Measurements from ENCODE around the gene PLA2G3. TPM values are rescaled to one million over a fixed set of nuclear protein-coding genes. Genes with fewer than 3 reads are reported as not detected.

Gene PLA2G3
- total RNA-seq, 1 experiment from 2014 or later, result 21.5 TPM

GRCh38 chr22:31184015-31184414 is 43.7 kb upstream of the PLA2G3 start:
- intact Hi-C loops (cut with micrococcal nuclease; ENCODE audit: unreplicated experiment), result no loop called here
- no peaks in the 10 kb centered on the region for H3K27me3 ChIP-seq (replicated peaks; ENCODE audit: insufficient read depth, low read depth, low read length, poor library complexity)
- H3K9me3 ChIP-seq (ENCODE audit: low read depth, low read length, poor library complexity, severe bottlenecking), result no peaks in the 10 kb centered on the region
- no peaks in the 10 kb centered on the region for H3K36me3 ChIP-seq (ENCODE audit: insufficient read depth, low read length, poor library complexity, severe bottlenecking)
- no peak for DNase-seq (ENCODE audit: low spot score)
- TF ChIP-seq CTCF (conservative IDR thresholded peaks at IDR 0.05; ENCODE audit: low read depth, low read length) (no peak), EZH2 (IDR thresholded peaks at IDR 0.05; ENCODE audit: borderline replicate concordance, low read depth, low read length, poor library complexity, severe bottlenecking) (no peak)
- BruUV-seq (replicated peaks), result no TSS peak
- peaks cover 5% of the 10 kb centered on the region for H3K4me1 ChIP-seq (ENCODE audit: insufficient read depth, low read length, poor library complexity, severe bottlenecking)
- no peak overlapping the region for H3K27ac ChIP-seq (ENCODE audit: low read depth, low read length, poor library complexity, severe bottlenecking)
- H3K4me3 ChIP-seq (ENCODE audit: low read depth, low read length, poor library complexity, severe bottlenecking), result no peak overlapping the region
- CTCF ChIA-PET, result no interaction called here
- POLR2A ChIA-PET (ENCODE audit: low non-redundant PET), result no interaction called here

GRCh38 chr22:31179345-31179744 is 39.0 kb upstream of the PLA2G3 start:
- H3K36me3 ChIP-seq (ENCODE audit: insufficient read depth, low read length, poor library complexity, severe bottlenecking), result no peaks in the 10 kb centered on the region
- peak; percentile 50 for DNase-seq (ENCODE audit: low spot score)
- H3K4me3 ChIP-seq (ENCODE audit: low read depth, low read length, poor library complexity, severe bottlenecking), result no peak overlapping the region
- H3K27me3 ChIP-seq (replicated peaks; ENCODE audit: insufficient read depth, low read depth, low read length, poor library complexity), result no peaks in the 10 kb centered on the region
- no peaks in the 10 kb centered on the region for H3K9me3 ChIP-seq (ENCODE audit: low read depth, low read length, poor library complexity, severe bottlenecking)
- no peak for TF ChIP-seq CTCF (conservative IDR thresholded peaks at IDR 0.05; ENCODE audit: low read depth, low read length)
- TF ChIP-seq EZH2 (IDR thresholded peaks at IDR 0.05; ENCODE audit: borderline replicate concordance, low read depth, low read length, poor library complexity, severe bottlenecking), result no peak
- H3K4me1 ChIP-seq (ENCODE audit: insufficient read depth, low read length, poor library complexity, severe bottlenecking), result peaks cover 5% of the 10 kb centered on the region
- no peak overlapping the region for H3K27ac ChIP-seq (ENCODE audit: low read depth, low read length, poor library complexity, severe bottlenecking)
- intact Hi-C loops (cut with micrococcal nuclease; ENCODE audit: unreplicated experiment), result no loop called here
- no TSS peak for BruUV-seq (replicated peaks)
- ChIA-PET CTCF (no interaction called here), POLR2A (ENCODE audit: low non-redundant PET) (no interaction called here)

- intact Hi-C loops (cut with micrococcal nuclease; ENCODE audit: unreplicated experiment), result no loop called here
- no TSS peak for BruUV-seq (replicated peaks)
- TF ChIP-seq CTCF (conservative IDR thresholded peaks at IDR 0.05; ENCODE audit: low read depth, low read length) (no peak), EZH2 (IDR thresholded peaks at IDR 0.05; ENCODE audit: borderline replicate concordance, low read depth, low read length, poor library complexity, severe bottlenecking) (no peak)
- H3K4me3 ChIP-seq (ENCODE audit: low read depth, low read length, poor library complexity, severe bottlenecking), result no peak overlapping the region
- no peaks in the 10 kb centered on the region for H3K27me3 ChIP-seq (replicated peaks; ENCODE audit: insufficient read depth, low read depth, low read length, poor library complexity)
- DNase-seq (ENCODE audit: low spot score), result no peak
- H3K4me1 ChIP-seq (ENCODE audit: insufficient read depth, low read length, poor library complexity, severe bottlenecking), result peaks cover 5% of the 10 kb centered on the region
- H3K27ac ChIP-seq (ENCODE audit: low read depth, low read length, poor library complexity, severe bottlenecking), result no peak overlapping the region
- H3K9me3 ChIP-seq (ENCODE audit: low read depth, low read length, poor library complexity, severe bottlenecking), result no peaks in the 10 kb centered on the region
- H3K36me3 ChIP-seq (ENCODE audit: insufficient read depth, low read length, poor library complexity, severe bottlenecking), result no peaks in the 10 kb centered on the region
- ChIA-PET POLR2A (ENCODE audit: low non-redundant PET) (no interaction called here), CTCF (no interaction called here)
Measured at GRCh38 chr22:31178859-31179258, 38.6 kb upstream of the PLA2G3 start.
